Kidney (tissue), 14 donors: ENCODE results near the gene PEF1. TPM values are rescaled to one million over a fixed set of nuclear protein-coding genes. Genes with fewer than 3 reads are reported as not detected.

Experiments used
- DNase-seq, 5 donors: peaks; one replicate each; pipeline ENCODE4 v3.0.0-alpha.2; 2013 to 2020
- FAIRE-seq: peaks from 2 replicates; lab custom pipeline; 2012; peaks lifted over from hg19 to GRCh38; lab: Jason Lieb, UNC
- H3K27ac ChIP-seq, 2 donors: one replicate each; pipeline ENCODE4 v1.7.0; 2013; ENCODE audit warnings: low read depth in 2 of 2, low read length in 2 of 2, inconsistent platforms in 1 of 2
- H3K27me3 ChIP-seq: one replicate; pipeline ENCODE4 v1.7.1; 2013; ENCODE audit warnings: low read length, inconsistent platforms; ENCODE audit not compliant: control insufficient read depth, insufficient read depth
- H3K36me3 ChIP-seq, 3 donors: one replicate each; pipeline versions ENCODE4 v1.7.0 to v1.7.1; 2013; ENCODE audit warnings: low read length in 3 of 3, control low read depth in 1 of 3, inconsistent platforms in 1 of 3; ENCODE audit not compliant: insufficient read depth in 3 of 3, control insufficient read depth in 2 of 3
- H3K4me1 ChIP-seq, 3 donors: one replicate each; pipeline versions ENCODE4 v1.7.0 to v1.7.1; 2013; ENCODE audit warnings: low read length in 3 of 3, inconsistent platforms in 1 of 3, low read depth in 1 of 3; ENCODE audit not compliant: control insufficient read depth in 2 of 3, insufficient read depth in 2 of 3
- H3K4me3 ChIP-seq, 3 donors: one replicate each; pipeline versions ENCODE4 v1.7.0 to v1.8.1; 2013; ENCODE audit warnings: low read length in 3 of 3, control low read depth in 1 of 3, inconsistent platforms in 1 of 3
- H3K9ac ChIP-seq, 3 donors: one replicate each; pipeline versions ENCODE4 v1.7.0 to v1.7.1; 2013; ENCODE audit warnings: low read length in 3 of 3, control low read depth in 1 of 3, inconsistent platforms in 1 of 3
- H3K9me3 ChIP-seq, 3 donors: one replicate each; pipeline versions ENCODE4 v1.7.0 to v1.7.1; 2013; ENCODE audit warnings: low read length in 3 of 3, control low read depth in 1 of 3, inconsistent platforms in 1 of 3; ENCODE audit not compliant: control insufficient read depth in 2 of 3, insufficient read depth in 1 of 3
- CTCF ChIP-seq: IDR thresholded peaks from 3 replicates; pipeline ENCODE4 v1.5.1; 2012; ENCODE audit warnings: mild to moderate bottlenecking, moderate library complexity, borderline replicate concordance; ENCODE audit not compliant: insufficient read depth; ENCODE audit errors: extremely low read depth
- intact Hi-C: fragments of 100-400 bp; cut with DNase I; formaldehyde crosslinking; loops from one replicate; pipeline ENCODE4 v1.11.1; 2022
- polyA plus RNA-seq: library from polyadenylated mRNA; stranded (reverse); fragments of 350-450 nt; fragmentation: Illumina TruSeq; extraction: RNeasy Lipid Tissue Mini Kit (QIAGEN cat#74804); gene quantifications from one replicate; pipeline ENCODE4 v1.2.3, GENCODE V29; 2014; ENCODE audit warnings: low read depth, low replicate concordance; ENCODE audit not compliant: insufficient read depth
- total RNA-seq: library from RNA; stranded (reverse); fragmentation: NEBNext Ultra II Directional; extraction: Animal tissue kit (Norgen Biotek cat#: 25700); gene quantifications from one replicate; pipeline ENCODE4 v1.2.1, GENCODE V29; 2021
- donor health status: control.
- donor health status: control.
- donor health status: control.
- donor health status: control.
- donor health status: control.
- donor health status: DM: yes; HTN: yes; CAD: no.
- donor health status: Normal renal cell carcinoma (clear cell type).

PEF1 gene
- total and polyA plus RNA-seq, 2 donors from 2014 or later, result 69.0 to 120 TPM

- FAIRE-seq (no peak), DNase-seq (no peak)
- no peaks in the 10 kb centered on the region for H3K9me3 ChIP-seq
- no peak overlapping the region for H3K9ac ChIP-seq
- peaks cover 0 to 3% (median 2%) of the 10 kb centered on the region in 3 donors for H3K4me1 ChIP-seq
- TF ChIP-seq CTCF, result no peak
- no peaks in the 10 kb centered on the region for H3K36me3 ChIP-seq
- no peak overlapping the region for H3K27ac ChIP-seq
- H3K4me3 ChIP-seq, result no peak overlapping the region
- H3K27me3 ChIP-seq, result no peaks in the 10 kb centered on the region
- intact Hi-C loops, result no loop called here
Observed at GRCh38 chr1:31652891-31653499, 8.3 kb upstream of the PEF1 start.

GRCh38 chr1:31651766-31652165 is 7.1 kb upstream of the PEF1 start:
- Histone ChIP-seq H3K4me3 (no peak overlapping the region), H3K4me1 (peaks cover 0 to 4% (median 2%) of the 10 kb centered on the region in 3 donors), H3K9ac (no peak overlapping the region), H3K9me3 (no peaks in the 10 kb centered on the region), H3K27ac (no peak overlapping the region), H3K36me3 (no peaks in the 10 kb centered on the region), H3K27me3 (no peaks in the 10 kb centered on the region)
- FAIRE-seq (no peak), DNase-seq (no peak)
- TF ChIP-seq CTCF, result no peak
- intact Hi-C loops, result no loop called here

- DNase-seq, result peak in 2 of 5 donors; percentile 41 to 55
- no peaks in the 10 kb centered on the region for H3K36me3 ChIP-seq
- no peak overlapping the region for H3K27ac ChIP-seq
- no peak for TF ChIP-seq CTCF
- no peak overlapping the region for H3K9ac ChIP-seq
- no peaks in the 10 kb centered on the region for H3K9me3 ChIP-seq
- H3K4me1 ChIP-seq, result peaks cover 0 to 4% (median 2%) of the 10 kb centered on the region in 3 donors
- no peak overlapping the region for H3K4me3 ChIP-seq
- no peaks in the 10 kb centered on the region for H3K27me3 ChIP-seq
- FAIRE-seq, result no peak
- intact Hi-C loops, result no loop called here
Observed at GRCh38 chr1:31651089-31651420, 6.4 kb upstream of the PEF1 start.
